MCF 10A (cell line): ENCODE measurements around the gene LIMD2. TPM values are rescaled to one million over a fixed set of nuclear protein-coding genes. Genes with fewer than 3 reads are reported as not detected.

Experiments
- Bru-seq: library from RNA; stranded (reverse); fragments of 400-500 nt; gene quantifications from one replicate; lab custom pipeline; 2021; lab: Mats Ljungman, UMichigan
- BruChase-seq, 2 experiments: library from RNA; stranded (reverse); fragments of 400-500 nt; gene quantifications; one replicate each; lab custom pipeline; 2021; lab: Mats Ljungman, UMichigan
- BruUV-seq: library from RNA; stranded (reverse); fragments of 400-500 nt; replicated peaks from 2 replicates; lab custom pipeline; 2021; lab: Mats Ljungman, UMichigan
- CTCF ChIA-PET: fragments of 300-600 bp; sonication (Branson Sonifier 250); formaldehyde crosslinking; extraction: SDS; loops from one replicate; lab custom pipeline; 2021; ENCODE audit warnings: antibody characterized with exemption, inconsistent platforms; lab: Yijun Ruan, JAX
- POLR2A ChIA-PET: fragments of 300-600, 350-650 bp; sonication (Branson Sonifier 250); formaldehyde crosslinking; extraction: SDS; loops from one replicate; lab custom pipeline; 2020; ENCODE audit warnings: antibody characterized with exemption, inconsistent platforms; lab: Yijun Ruan, JAX
- DNase-seq: peaks from one replicate; pipeline ENCODE4 v3.0.0-alpha.2; 2018; ENCODE audit not compliant: unreplicated experiment
- H3K27ac Mint-ChIP-seq: one replicate; pipeline ENCODE4 v1.8.0; 2022; ENCODE audit warnings: mild to moderate bottlenecking, low read depth, mixed read lengths; ENCODE audit not compliant: unreplicated experiment
- H3K27me3 Mint-ChIP-seq: one replicate; pipeline ENCODE4 v1.8.0; 2022; ENCODE audit warnings: mixed read lengths; ENCODE audit not compliant: insufficient read depth, unreplicated experiment
- H3K36me3 Mint-ChIP-seq: one replicate; pipeline ENCODE4 v1.8.0; 2022; ENCODE audit warnings: mild to moderate bottlenecking, moderate library complexity, mixed read lengths; ENCODE audit not compliant: insufficient read depth, unreplicated experiment
- H3K4me1 Mint-ChIP-seq: one replicate; pipeline ENCODE4 v1.8.0; 2022; ENCODE audit warnings: mixed read lengths; ENCODE audit not compliant: insufficient read depth, unreplicated experiment
- H3K4me3 Mint-ChIP-seq: one replicate; pipeline ENCODE4 v1.8.0; 2022; ENCODE audit warnings: mild to moderate bottlenecking, moderate library complexity, mixed read lengths; ENCODE audit not compliant: unreplicated experiment
- H3K9me3 Mint-ChIP-seq: one replicate; pipeline ENCODE4 v1.8.0; 2022; ENCODE audit warnings: mixed read lengths; ENCODE audit not compliant: unreplicated experiment
- intact Hi-C: fragments of 100-400 bp; cut with micrococcal nuclease; formaldehyde crosslinking; loops from 2 replicates; pipeline ENCODE4 v1.14.1; 2022
- long read RNA-seq: library from polyadenylated mRNA; stranded (forward); transcript quantifications from one replicate; pipeline ENCODE4 v2.0.0, GENCODE V29; 2022
- total RNA-seq: library from RNA; stranded (reverse); gene quantifications from 2 replicates; pipeline ENCODE4 v1.2.3, GENCODE V29; 2022
- TF ChIP-seq, protein P1 (sequence below): fragments of 200-600 bp; IDR thresholded peaks from one replicate; pipeline ENCODE4 v1.8.0; 2022; ENCODE audit warnings: antibody characterized with exemption, mild to moderate bottlenecking; ENCODE audit not compliant: unreplicated experiment

The LIMD2 gene
- total RNA-seq: 0.56 and 0.93 TPM in 2 replicates
- percentile 18 among the genes with signal in this experiment for Bru-seq, nascent RNA
- BruChase-seq, experiment 1, labeled RNA remaining after a 6-hour chase: percentile 43 among the genes with signal in this experiment
- percentile 26 among the genes with signal in this experiment for BruChase-seq, experiment 2, labeled RNA remaining after a 2-hour chase
- long read RNA-seq: 0 reads

GRCh38 chr17:63699638-63700527, at the start of gene LIMD2:
LIMD2 (minus strand) TSS chr17:63700125; CDS start chr17:63699298, 827 bp downstream.
- BruUV-seq: no TSS peak
- ChIA-PET POLR2A (no interaction called here), CTCF (no interaction called here)
- DNase-seq: no peak
- intact Hi-C loops: no loop called here
- H3K4me3 Mint-ChIP-seq: peak within 1 kb of the TSS; percentile 40
- H3K27ac Mint-ChIP-seq: no peak within 1 kb of the TSS
- no peaks in the 10 kb centered on the region for H3K9me3 Mint-ChIP-seq
- H3K4me1 Mint-ChIP-seq: no peaks in the 10 kb centered on the region
- no peaks in the 10 kb centered on the region for H3K27me3 Mint-ChIP-seq
- H3K36me3 Mint-ChIP-seq: peaks cover 31% of the 10 kb centered on the region
- TF ChIP-seq, protein P1, sequence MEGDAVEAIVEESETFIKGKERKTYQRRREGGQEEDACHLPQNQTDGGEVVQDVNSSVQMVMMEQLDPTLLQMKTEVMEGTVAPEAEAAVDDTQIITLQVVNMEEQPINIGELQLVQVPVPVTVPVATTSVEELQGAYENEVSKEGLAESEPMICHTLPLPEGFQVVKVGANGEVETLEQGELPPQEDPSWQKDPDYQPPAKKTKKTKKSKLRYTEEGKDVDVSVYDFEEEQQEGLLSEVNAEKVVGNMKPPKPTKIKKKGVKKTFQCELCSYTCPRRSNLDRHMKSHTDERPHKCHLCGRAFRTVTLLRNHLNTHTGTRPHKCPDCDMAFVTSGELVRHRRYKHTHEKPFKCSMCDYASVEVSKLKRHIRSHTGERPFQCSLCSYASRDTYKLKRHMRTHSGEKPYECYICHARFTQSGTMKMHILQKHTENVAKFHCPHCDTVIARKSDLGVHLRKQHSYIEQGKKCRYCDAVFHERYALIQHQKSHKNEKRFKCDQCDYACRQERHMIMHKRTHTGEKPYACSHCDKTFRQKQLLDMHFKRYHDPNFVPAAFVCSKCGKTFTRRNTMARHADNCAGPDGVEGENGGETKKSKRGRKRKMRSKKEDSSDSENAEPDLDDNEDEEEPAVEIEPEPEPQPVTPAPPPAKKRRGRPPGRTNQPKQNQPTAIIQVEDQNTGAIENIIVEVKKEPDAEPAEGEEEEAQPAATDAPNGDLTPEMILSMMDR: no peak

DNA sequence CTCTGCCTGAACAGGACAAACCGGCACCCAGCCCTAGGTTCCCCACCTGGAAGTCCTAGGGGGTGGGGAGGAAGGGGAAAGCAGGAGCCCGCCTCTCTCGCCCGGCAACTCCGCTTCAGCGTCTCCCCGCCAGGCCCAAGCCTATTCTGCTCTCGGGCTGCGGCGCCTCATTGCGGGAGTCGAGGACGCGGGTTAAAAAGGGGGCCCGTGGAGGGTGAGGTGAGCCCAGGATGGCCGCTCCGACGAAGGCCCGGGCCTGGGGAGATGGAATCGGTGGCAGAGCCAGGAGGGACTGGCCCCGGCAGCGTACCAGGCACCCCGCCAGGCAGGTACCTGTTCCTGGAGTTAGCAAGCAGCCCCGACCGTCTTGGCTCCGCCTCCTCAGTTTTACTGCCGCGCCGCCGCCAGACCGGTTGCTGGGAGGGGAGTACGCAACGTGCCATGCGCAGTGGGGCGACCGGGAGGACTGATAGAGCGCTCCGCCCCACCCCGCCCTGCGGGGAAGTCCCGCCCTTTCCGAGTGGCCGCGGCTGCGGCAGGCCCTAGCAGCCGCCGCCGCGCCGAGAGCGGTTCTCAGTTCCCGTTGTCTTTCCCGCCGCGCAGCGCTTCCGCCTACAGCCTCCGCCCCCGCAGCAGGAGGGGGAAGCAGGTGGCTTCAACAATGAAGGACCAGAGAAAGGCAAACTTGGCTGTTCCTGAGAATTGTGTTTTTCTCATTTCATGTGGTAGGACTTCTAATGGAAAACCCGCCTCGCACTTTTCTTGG, 41.7 kb upstream of the LIMD2 start, which contains the start of gene STRADA:
TSS of gene STRADA (minus strand) at position 392 of the 766 bp plus-strand sequence. CDS start 13,430 bp downstream, outside the sequence.
- peaks cover 26% of the 10 kb centered on the region for H3K36me3 Mint-ChIP-seq
- peak within 1 kb of the TSS; percentile 87 for H3K27ac Mint-ChIP-seq
- CTCF ChIA-PET: interaction anchor here (0.7 to 1.0 kb wide), 4 partner anchors 19 to 316 kb away, joined by 3 to 5 read pairs (median 3); no protein-coding TSS in a partner anchor
- no peaks in the 10 kb centered on the region for H3K9me3 Mint-ChIP-seq
- POLR2A ChIA-PET: interaction anchor here (0.6 to 2.6 kb wide), 35 partner anchors 8 to 765 kb away, joined by 3 to 96 read pairs (median 4); partner anchors contain the start of genes CCDC47, CEP95, DDX42 and DDX5
- TF ChIP-seq, protein P1: no peak
- H3K4me3 Mint-ChIP-seq: peak within 1 kb of the TSS; percentile 89
- no TSS peak for BruUV-seq
- no peaks in the 10 kb centered on the region for H3K27me3 Mint-ChIP-seq
- intact Hi-C loops: loop anchor here (2.0 kb wide), 2 partner anchors 31 to 119 kb away; partner anchors contain the start of genes CCDC47 and MAP3K3
- no peaks in the 10 kb centered on the region for H3K4me1 Mint-ChIP-seq
- peak; percentile 99 for DNase-seq

DNA sequence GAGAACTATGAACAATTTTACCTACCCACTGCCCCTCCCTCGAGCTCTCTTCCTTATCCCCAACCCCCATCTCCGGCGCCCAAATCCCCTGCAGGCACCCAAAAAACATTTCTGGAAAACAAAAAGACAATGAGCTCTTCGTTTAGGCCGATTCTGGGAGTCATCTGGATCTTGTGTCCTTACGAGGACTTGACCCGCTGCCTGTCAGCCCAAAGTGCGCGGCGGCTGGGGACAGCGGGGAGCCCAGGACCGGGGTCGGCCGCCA, 41.1 kb upstream of the LIMD2 start:
- Mint-ChIP-seq H3K27ac (peak overlapping the region; percentile 87), H3K27me3 (no peaks in the 10 kb centered on the region), H3K4me3 (peak overlapping the region; percentile 89), H3K36me3 (peaks cover 25% of the 10 kb centered on the region), H3K4me1 (no peaks in the 10 kb centered on the region), H3K9me3 (no peaks in the 10 kb centered on the region)
- TF ChIP-seq, protein P1: no peak
- no TSS peak for BruUV-seq
- CTCF ChIA-PET: interaction anchor here (0.7 to 1.0 kb wide), 2 partner anchors 93 to 132 kb away, joined by 3 to 5 read pairs; no protein-coding TSS in a partner anchor
- intact Hi-C loops: loop anchor here (2.0 kb wide), 2 partner anchors 32 to 118 kb away; partner anchors contain the start of genes CCDC47 and MAP3K3
- POLR2A ChIA-PET: interaction anchor here (0.6 to 2.6 kb wide), 20 partner anchors 8 to 765 kb away, joined by 3 to 63 read pairs (median 3); partner anchors contain the start of genes CCDC47, CEP95, DDX42 and DDX5
- DNase-seq: no peak
